GM23248 (cell line): ENCODE results near the gene TMEM270. TPM values are rescaled to one million over a fixed set of nuclear protein-coding genes. Genes with fewer than 3 reads are reported as not detected.

Experiments
- DNase-seq: peaks from one replicate; pipeline ENCODE4 v3.0.0-alpha.2; 2015
- H2AFZ ChIP-seq: fragments of 200-600 bp; sonication (generic); 2 replicates; pipeline ENCODE4 v1.6.1; 2016; ENCODE audit warnings: antibody characterized with exemption
- H3F3A ChIP-seq: fragments of 200-600 bp; sonication (generic); 2 replicates; pipeline ENCODE4 v1.6.1; 2016; ENCODE audit warnings: mild to moderate bottlenecking, antibody characterized with exemption, mixed run types; ENCODE audit not compliant: insufficient read depth
- H3K27ac ChIP-seq: fragments of 200-600 bp; sonication (generic); 2 replicates; pipeline ENCODE4 v1.5.1; 2016; ENCODE audit warnings: mild to moderate bottlenecking
- H3K27me3 ChIP-seq: fragments of 200-600 bp; sonication (generic); replicated peaks from 2 replicates; pipeline ENCODE4 v1.6.1; 2016; ENCODE audit warnings: mild to moderate bottlenecking; ENCODE audit not compliant: insufficient read depth
- H3K36me3 ChIP-seq: fragments of 200-600 bp; sonication (generic); 2 replicates; pipeline ENCODE4 v1.6.1; 2016; ENCODE audit warnings: low read depth, mild to moderate bottlenecking
- H3K4me1 ChIP-seq: fragments of 200-600 bp; sonication (generic); 2 replicates; pipeline ENCODE4 v1.6.1; 2016; ENCODE audit warnings: mild to moderate bottlenecking; ENCODE audit not compliant: insufficient read depth
- H3K4me2 ChIP-seq: fragments of 200-600 bp; sonication (generic); one replicate; pipeline ENCODE4 v1.6.1; 2016; ENCODE audit warnings: mild to moderate bottlenecking; ENCODE audit not compliant: unreplicated experiment
- H3K4me3 ChIP-seq: fragments of 200-600 bp; sonication (generic); 2 replicates; pipeline ENCODE4 v1.5.1; 2016; ENCODE audit warnings: mild to moderate bottlenecking
- H3K79me2 ChIP-seq: fragments of 200-600 bp; sonication (generic); 2 replicates; pipeline ENCODE4 v1.6.1; 2016; ENCODE audit warnings: mild to moderate bottlenecking; ENCODE audit not compliant: insufficient read depth
- H3K9ac ChIP-seq: fragments of 200-600 bp; sonication (generic); 2 replicates; pipeline ENCODE4 v1.6.1; 2016; ENCODE audit warnings: mild to moderate bottlenecking
- H3K9me2 ChIP-seq: fragments of 200-600 bp; sonication (generic); 2 replicates; pipeline ENCODE4 v1.6.1; 2016; ENCODE audit warnings: mixed run types, mild to moderate bottlenecking, moderate library complexity; ENCODE audit not compliant: insufficient read depth
- H3K9me3 ChIP-seq: fragments of 200-600 bp; sonication (generic); one replicate; pipeline ENCODE4 v1.6.1; 2017; ENCODE audit warnings: low read depth
- H4K20me1 ChIP-seq: fragments of 200-600 bp; sonication (generic); 2 replicates; pipeline ENCODE4 v1.6.0; 2016; ENCODE audit not compliant: insufficient read depth
- EZH2 ChIP-seq: fragments of 200-600 bp; sonication (generic); IDR thresholded peaks from 2 replicates; pipeline ENCODE4 v1.6.1; 2018; ENCODE audit warnings: antibody characterized with exemption, mild to moderate bottlenecking; ENCODE audit not compliant: insufficient read depth, poor library complexity, severe bottlenecking
- EZH2phosphoT487 ChIP-seq: fragments of 200-600 bp; sonication (generic); IDR thresholded peaks from 2 replicates; pipeline ENCODE4 v1.6.1; 2018; ENCODE audit warnings: antibody characterized with exemption, moderate library complexity, mild to moderate bottlenecking, low read depth; ENCODE audit not compliant: insufficient read depth
- WGBS, 2 experiments: methylation state at CpG; one replicate each; pipeline ENCODE4 v1.1.6; 2015 to 2017; ENCODE audit warnings: low lambda C conversion rate in 2 of 2, low coverage in 1 of 2; ENCODE audit errors: missing lambda C conversion rate in 2 of 2; 5-methylcytosine and 5-hydroxymethylcytosine counted together
- in situ Hi-C: fragments of 300-500 bp; cut with MboI; formaldehyde crosslinking; loops from 2 replicates; pipeline ENCODE4 v1.15.0; 2020
- polyA plus RNA-seq: library from polyadenylated mRNA; unstranded; fragments of >200 nt; fragmentation: Nextera tagmentation; extraction: Ambion mirVana; gene quantifications from 2 replicates; pipeline ENCODE4 v1.2.1, GENCODE V29; 2016
- total RNA-seq: library from RNA; depleted of rRNA; stranded (reverse); fragments of >200 nt; shearing (Covaris generic); gene quantifications from 2 replicates; pipeline ENCODE4 v1.2.3, GENCODE V29; 2014

Gene TMEM270
- total and polyA plus RNA-seq, 2 experiments from 2014 or later: not detected

DNA sequence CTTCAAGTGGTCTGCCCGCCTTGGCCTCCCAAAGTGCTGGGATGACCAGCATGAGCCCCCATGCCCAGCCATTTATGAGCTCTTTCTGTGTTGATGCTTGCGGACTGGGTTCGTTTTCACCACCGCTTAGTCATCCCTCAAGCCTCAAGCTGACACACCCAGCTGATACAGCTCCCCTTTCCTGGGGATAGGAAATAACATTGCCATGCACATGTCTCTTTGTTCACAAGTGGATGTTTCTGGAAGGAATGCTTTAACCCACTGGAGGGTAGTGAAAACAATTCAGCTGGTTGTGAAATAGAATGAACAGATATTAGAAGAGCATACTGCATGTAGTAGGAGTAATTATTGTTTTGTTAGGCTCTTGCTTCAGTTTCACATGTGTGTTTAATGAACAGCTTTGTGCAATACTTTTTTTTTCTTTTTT is 10.2 kb upstream of the TMEM270 start:
- in situ Hi-C loops: loop anchor here (25.0 kb wide), 2 partner anchors 238 to 537 kb away; partner anchors contain the start of gene MLXIPL
- H3K9ac ChIP-seq: peak overlapping the region; percentile 86
- H4K20me1 ChIP-seq: no peaks in the 10 kb centered on the region
- peak; percentile 98 for DNase-seq
- no peak overlapping the region for H2AFZ ChIP-seq
- no peaks in the 10 kb centered on the region for H3K27me3 ChIP-seq
- H3K9me3 ChIP-seq: no peaks in the 10 kb centered on the region
- peaks cover 25% of the 10 kb centered on the region for H3F3A ChIP-seq
- H3K4me3 ChIP-seq: peak overlapping the region; percentile 38
- WGBS, 2 experiments: 3 to 4% methylated on average over 4 of the region's 4 CpGs
- H3K36me3 ChIP-seq: no peaks in the 10 kb centered on the region
- no peaks in the 10 kb centered on the region for H3K79me2 ChIP-seq
- H3K4me2 ChIP-seq: peak overlapping the region; percentile 74
- H3K9me2 ChIP-seq: no peaks in the 10 kb centered on the region
- H3K4me1 ChIP-seq: peaks cover 42% of the 10 kb centered on the region
- H3K27ac ChIP-seq: peak overlapping the region; percentile 99
- TF ChIP-seq EZH2phosphoT487 (peak; percentile 73; the same call in 1 of the 2 replicates), EZH2 (no peak)

DNA sequence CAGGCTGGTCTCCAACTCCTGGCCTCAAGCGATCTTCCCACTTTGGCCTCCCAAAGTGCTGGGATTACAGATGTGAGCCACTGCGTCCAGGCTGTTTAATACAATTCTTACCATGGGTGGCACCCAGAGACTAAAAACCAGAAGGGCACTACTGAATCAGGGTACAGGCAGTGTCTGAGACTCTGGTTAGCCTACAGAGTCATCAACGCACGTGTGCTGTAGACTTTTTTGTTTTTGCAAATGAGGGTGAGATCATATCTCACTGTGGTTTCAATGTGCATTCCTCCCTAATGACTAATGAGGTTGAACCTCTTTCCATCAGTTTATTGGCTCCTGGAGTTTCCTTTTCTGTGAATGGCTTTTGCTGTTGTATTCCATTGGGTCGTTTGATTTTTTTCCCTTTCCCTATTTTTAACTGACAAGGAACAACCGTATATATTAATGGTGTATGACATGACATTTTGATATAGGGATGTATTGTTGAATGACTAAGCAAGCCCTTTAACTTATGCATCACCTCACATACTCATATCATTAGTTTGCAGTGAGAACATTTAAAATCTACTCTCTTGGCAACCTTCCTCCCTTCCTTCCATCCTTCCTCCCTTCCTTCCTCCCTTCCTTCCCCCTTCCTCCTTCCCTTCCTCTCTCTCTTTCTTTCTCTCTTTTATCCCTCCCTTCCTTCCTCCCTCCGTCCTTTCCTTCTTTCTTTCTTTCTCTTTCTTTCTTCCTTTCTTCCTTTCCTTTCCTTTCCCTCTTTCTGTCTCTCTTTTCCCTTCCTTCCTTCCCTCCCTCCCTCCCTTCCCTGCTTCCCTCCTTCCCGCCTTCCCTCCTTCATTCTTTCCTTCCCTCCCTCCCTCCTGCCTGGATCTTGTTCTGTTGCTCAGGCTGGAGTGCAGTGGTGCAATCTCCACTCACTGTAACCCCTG is 9.3 kb upstream of the TMEM270 start:
- H3K9ac ChIP-seq: peak overlapping the region; percentile 86
- peak; percentile 97 for DNase-seq
- no peaks in the 10 kb centered on the region for H3K79me2 ChIP-seq
- H3K27ac ChIP-seq: peak overlapping the region; percentile 99
- TF ChIP-seq EZH2: no peak
- no peak for TF ChIP-seq EZH2phosphoT487
- H3K36me3 ChIP-seq: no peaks in the 10 kb centered on the region
- H3F3A ChIP-seq: peaks cover 21% of the 10 kb centered on the region
- in situ Hi-C loops: loop anchor here (25.0 kb wide), 2 partner anchors 239 to 536 kb away; partner anchors contain the start of gene MLXIPL
- H3K4me1 ChIP-seq: peaks cover 41% of the 10 kb centered on the region
- H3K4me3 ChIP-seq: peak overlapping the region; percentile 38
- H3K27me3 ChIP-seq: no peaks in the 10 kb centered on the region
- no peaks in the 10 kb centered on the region for H3K9me2 ChIP-seq
- H2AFZ ChIP-seq: no peak overlapping the region
- H3K9me3 ChIP-seq: no peaks in the 10 kb centered on the region
- H3K4me2 ChIP-seq: peak overlapping the region; percentile 74
- 8 to 21% methylated on average over 8 of the region's 8 CpGs for WGBS, 2 experiments
- no peaks in the 10 kb centered on the region for H4K20me1 ChIP-seq

DNA sequence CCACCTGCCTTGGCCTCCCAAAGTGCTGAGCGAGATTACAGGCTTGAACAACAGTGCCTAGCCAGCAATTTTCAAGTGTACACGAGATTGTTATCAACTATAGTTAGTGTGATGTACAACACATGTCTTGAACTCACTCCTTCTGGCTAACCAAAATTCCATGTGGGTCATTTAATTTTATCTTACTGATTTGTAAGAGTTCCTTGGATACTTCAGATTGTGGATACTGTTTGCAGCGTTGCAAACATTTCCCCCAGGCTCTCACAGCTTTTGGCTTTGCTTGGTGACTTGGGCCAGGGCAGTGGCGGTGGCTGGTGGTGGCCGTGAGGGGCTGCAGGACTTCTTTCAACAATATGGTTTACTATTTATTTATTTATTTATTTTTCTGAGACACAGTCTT is 8.5 kb upstream of the TMEM270 start:
- Histone ChIP-seq H3K9me2 (no peaks in the 10 kb centered on the region), H3K4me3 (no peak overlapping the region), H4K20me1 (no peaks in the 10 kb centered on the region), H3K36me3 (no peaks in the 10 kb centered on the region), H3K79me2 (no peaks in the 10 kb centered on the region), H3F3A (peaks cover 21% of the 10 kb centered on the region), H3K27ac (peak overlapping the region; percentile 99; the same call in 1 of the 2 replicates), H3K27me3 (no peaks in the 10 kb centered on the region), H3K9me3 (no peaks in the 10 kb centered on the region), H3K4me2 (no peak overlapping the region), H2AFZ (no peak overlapping the region), H3K9ac (no peak overlapping the region), H3K4me1 (peaks cover 41% of the 10 kb centered on the region)
- in situ Hi-C loops: loop anchor here (25.0 kb wide), 2 partner anchors 240 to 535 kb away; partner anchors contain the start of gene MLXIPL
- 82 to 88% methylated on average over 5 of the region's 5 CpGs for WGBS, 2 experiments
- no peak for DNase-seq
- TF ChIP-seq EZH2phosphoT487 (no peak), EZH2 (no peak)

- H3K4me1 ChIP-seq: peaks cover 5% of the 10 kb centered on the region
- H3F3A ChIP-seq: no peaks in the 10 kb centered on the region
- no peaks in the 10 kb centered on the region for H3K27me3 ChIP-seq
- H3K9ac ChIP-seq: no peak overlapping the region
- no peak overlapping the region for H3K27ac ChIP-seq
- H4K20me1 ChIP-seq: no peaks in the 10 kb centered on the region
- no peak for DNase-seq
- H3K36me3 ChIP-seq: no peaks in the 10 kb centered on the region
- H3K4me3 ChIP-seq: no peak overlapping the region
- in situ Hi-C loops: loop anchor here (25.0 kb wide), 2 partner anchors 245 to 530 kb away; partner anchors contain the start of gene MLXIPL
- H3K79me2 ChIP-seq: no peaks in the 10 kb centered on the region
- 70 to 72% methylated on average over 3 of the region's 3 CpGs for whole genome bisulfite sequencing, 2 experiments
- no peaks in the 10 kb centered on the region for H3K9me2 ChIP-seq
- no peaks in the 10 kb centered on the region for H3K9me3 ChIP-seq
- no peak overlapping the region for H3K4me2 ChIP-seq
- TF ChIP-seq EZH2phosphoT487 (no peak), EZH2 (no peak)
- H2AFZ ChIP-seq: no peak overlapping the region
These were observed 4.0 kb upstream of the TMEM270 start for GRCh38 chr7:73856941-73857340.
